Type B pancreatic cell (in vitro differentiated cells): ENCODE measurements around the gene AKAP1. TPM values are rescaled to one million over a fixed set of nuclear protein-coding genes. Genes with fewer than 3 reads are reported as not detected.

Experiments used
- DNase-seq: peaks from one replicate; pipeline ENCODE4 v3.0.0; 2021; ENCODE audit warnings: mixed read lengths; ENCODE audit not compliant: unreplicated experiment; ENCODE audit errors: extremely low spot score
- H3K27ac Mint-ChIP-seq: 2 replicates; pipeline ENCODE4 v1.8.0; 2021; ENCODE audit warnings: mild to moderate bottlenecking, mixed read lengths
- H3K27me3 Mint-ChIP-seq: 2 replicates; pipeline ENCODE4 v1.8.0; 2021; ENCODE audit warnings: mixed read lengths
- H3K36me3 Mint-ChIP-seq: 2 replicates; pipeline ENCODE4 v1.8.0; 2021; ENCODE audit warnings: mixed read lengths
- H3K4me1 Mint-ChIP-seq: one replicate; pipeline ENCODE4 v1.8.0; 2021; ENCODE audit warnings: mixed read lengths; ENCODE audit not compliant: unreplicated experiment
- H3K4me3 Mint-ChIP-seq: 2 replicates; pipeline ENCODE4 v1.8.0; 2021; ENCODE audit warnings: mild to moderate bottlenecking, mixed read lengths
- H3K9me3 Mint-ChIP-seq: 2 replicates; pipeline ENCODE4 v1.8.0; 2021; ENCODE audit warnings: mixed read lengths
- total RNA-seq: library from RNA; stranded (reverse); gene quantifications from 2 replicates; pipeline ENCODE4 v1.2.1, GENCODE V29; 2021; ENCODE audit warnings: low replicate concordance
- TF ChIP-seq, protein P1 (sequence below): fragments of 200-600 bp; sonication (generic); conservative IDR thresholded peaks from 2 replicates; pipeline ENCODE4 v1.5.0; 2021; ENCODE audit warnings: antibody characterized with exemption, mild to moderate bottlenecking

The AKAP1 gene
- total RNA-seq, 1 donor from 2014 or later = 43.6 TPM

- H3K27ac Mint-ChIP-seq = no peak overlapping the region
- H3K4me3 Mint-ChIP-seq = no peak overlapping the region
- no peaks in the 10 kb centered on the region for H3K9me3 Mint-ChIP-seq
- no peaks in the 10 kb centered on the region for H3K4me1 Mint-ChIP-seq
- DNase-seq = no peak
- peaks cover 7% of the 10 kb centered on the region for H3K27me3 Mint-ChIP-seq
- TF ChIP-seq, protein P1, sequence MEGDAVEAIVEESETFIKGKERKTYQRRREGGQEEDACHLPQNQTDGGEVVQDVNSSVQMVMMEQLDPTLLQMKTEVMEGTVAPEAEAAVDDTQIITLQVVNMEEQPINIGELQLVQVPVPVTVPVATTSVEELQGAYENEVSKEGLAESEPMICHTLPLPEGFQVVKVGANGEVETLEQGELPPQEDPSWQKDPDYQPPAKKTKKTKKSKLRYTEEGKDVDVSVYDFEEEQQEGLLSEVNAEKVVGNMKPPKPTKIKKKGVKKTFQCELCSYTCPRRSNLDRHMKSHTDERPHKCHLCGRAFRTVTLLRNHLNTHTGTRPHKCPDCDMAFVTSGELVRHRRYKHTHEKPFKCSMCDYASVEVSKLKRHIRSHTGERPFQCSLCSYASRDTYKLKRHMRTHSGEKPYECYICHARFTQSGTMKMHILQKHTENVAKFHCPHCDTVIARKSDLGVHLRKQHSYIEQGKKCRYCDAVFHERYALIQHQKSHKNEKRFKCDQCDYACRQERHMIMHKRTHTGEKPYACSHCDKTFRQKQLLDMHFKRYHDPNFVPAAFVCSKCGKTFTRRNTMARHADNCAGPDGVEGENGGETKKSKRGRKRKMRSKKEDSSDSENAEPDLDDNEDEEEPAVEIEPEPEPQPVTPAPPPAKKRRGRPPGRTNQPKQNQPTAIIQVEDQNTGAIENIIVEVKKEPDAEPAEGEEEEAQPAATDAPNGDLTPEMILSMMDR = no peak
- no peaks in the 10 kb centered on the region for H3K36me3 Mint-ChIP-seq
Observed at GRCh38 chr17:57043276-57043675, 41.8 kb upstream of the AKAP1 start.

- TF ChIP-seq, protein P1 = no peak
- Mint-ChIP-seq H3K27me3 (no peaks in the 10 kb centered on the region), H3K4me3 (no peak overlapping the region), H3K36me3 (no peaks in the 10 kb centered on the region), H3K4me1 (no peaks in the 10 kb centered on the region), H3K9me3 (no peaks in the 10 kb centered on the region), H3K27ac (no peak overlapping the region)
- DNase-seq = no peak
Observed at GRCh38 chr17:57044976-57045867, 39.8 kb upstream of the AKAP1 start.

DNA sequence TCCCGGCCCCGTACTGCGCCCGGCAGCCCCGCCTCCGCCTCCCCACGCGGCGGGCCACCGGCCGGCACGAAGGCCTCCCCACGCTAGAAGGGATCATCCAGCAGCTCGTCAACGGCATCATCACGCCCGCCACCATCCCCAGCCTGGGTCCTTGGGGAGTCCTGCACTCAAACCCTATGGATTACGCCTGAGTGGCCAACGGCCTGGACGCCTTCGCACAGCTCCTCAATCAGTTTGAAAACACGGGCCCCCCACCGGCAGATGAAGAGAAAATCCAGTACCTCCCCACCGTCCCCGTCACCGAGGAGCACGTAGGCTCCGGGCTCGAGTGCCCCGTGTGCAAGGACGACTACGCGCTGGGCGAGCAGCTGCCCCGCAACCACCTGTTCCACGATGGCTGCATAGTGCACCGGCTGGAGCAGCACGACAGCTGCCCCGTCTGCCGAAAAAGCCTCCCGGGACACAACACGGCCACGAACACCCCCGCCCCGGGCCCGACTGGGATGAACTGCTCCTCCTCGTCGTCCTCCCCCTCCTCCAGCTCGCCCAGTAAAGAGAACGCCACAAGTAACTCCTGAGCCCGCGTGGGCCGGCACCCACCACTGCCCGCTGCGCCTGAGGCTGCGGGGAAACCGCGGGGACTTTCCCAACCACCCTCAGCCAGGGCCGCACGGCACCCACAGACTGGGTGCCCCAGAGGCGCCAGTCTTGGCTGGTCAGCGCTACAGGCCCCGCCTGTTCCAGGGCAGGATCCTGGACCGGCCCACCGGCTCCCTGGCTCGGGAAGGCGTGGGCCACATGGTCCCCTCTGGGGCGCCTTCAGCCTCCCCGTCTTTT lies 39.0 kb upstream of the AKAP1 start:
- Mint-ChIP-seq H3K27ac (no peak overlapping the region), H3K27me3 (no peaks in the 10 kb centered on the region), H3K9me3 (no peaks in the 10 kb centered on the region), H3K36me3 (no peaks in the 10 kb centered on the region), H3K4me1 (no peaks in the 10 kb centered on the region), H3K4me3 (no peak overlapping the region)
- no peak for DNase-seq
- TF ChIP-seq, protein P1 = no peak

DNA sequence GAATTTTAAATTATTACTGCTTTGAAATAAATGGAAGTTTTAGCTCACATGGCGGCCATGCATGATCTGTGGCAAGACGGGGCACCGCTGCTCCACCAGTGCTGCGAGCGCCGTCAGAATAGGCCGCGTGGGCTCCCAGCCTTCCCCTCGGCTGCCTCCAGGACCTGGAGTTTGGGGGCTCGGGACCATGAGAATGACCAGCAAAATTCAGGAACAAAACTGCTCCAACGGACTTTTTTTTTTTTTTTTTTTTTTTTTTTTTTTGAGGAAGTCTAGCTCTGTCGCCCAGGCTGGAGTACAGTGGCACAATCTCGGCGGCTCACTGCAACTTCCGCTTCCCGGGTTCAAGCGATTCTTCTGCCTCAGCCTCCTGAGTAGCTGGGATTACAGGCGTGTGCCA lies 38.3 kb upstream of the AKAP1 start:
- Mint-ChIP-seq H3K27me3 (no peaks in the 10 kb centered on the region), H3K4me3 (no peak overlapping the region), H3K27ac (no peak overlapping the region), H3K36me3 (no peaks in the 10 kb centered on the region), H3K9me3 (no peaks in the 10 kb centered on the region), H3K4me1 (peaks cover 5% of the 10 kb centered on the region)
- DNase-seq = no peak
- TF ChIP-seq, protein P1 = no peak

DNA sequence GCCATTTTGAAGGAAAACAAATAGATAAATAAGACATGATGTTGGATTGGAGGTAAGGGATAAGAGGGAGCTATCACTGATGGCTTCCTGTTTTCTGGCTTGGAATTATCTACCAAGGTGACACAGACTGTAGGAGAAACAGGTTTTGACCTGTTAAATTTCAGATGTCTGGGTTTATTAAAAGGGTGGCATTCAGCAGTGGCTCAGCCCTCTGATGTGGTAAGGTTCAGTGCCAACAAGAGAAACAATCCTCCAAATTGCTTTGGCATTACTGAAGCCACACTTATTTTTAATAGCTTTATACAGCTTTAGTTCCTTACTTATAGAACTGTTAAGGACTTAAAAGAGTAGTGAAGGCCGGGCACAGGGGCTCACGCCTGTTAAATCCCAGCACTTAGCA lies 37.0 kb upstream of the AKAP1 start:
- TF ChIP-seq, protein P1 = no peak
- Mint-ChIP-seq H3K4me1 (peaks cover 11% of the 10 kb centered on the region), H3K4me3 (no peak overlapping the region), H3K9me3 (no peaks in the 10 kb centered on the region), H3K36me3 (no peaks in the 10 kb centered on the region), H3K27me3 (no peaks in the 10 kb centered on the region), H3K27ac (no peak overlapping the region)
- no peak for DNase-seq
